ENCODE measurements around the gene EFS.

DNA sequence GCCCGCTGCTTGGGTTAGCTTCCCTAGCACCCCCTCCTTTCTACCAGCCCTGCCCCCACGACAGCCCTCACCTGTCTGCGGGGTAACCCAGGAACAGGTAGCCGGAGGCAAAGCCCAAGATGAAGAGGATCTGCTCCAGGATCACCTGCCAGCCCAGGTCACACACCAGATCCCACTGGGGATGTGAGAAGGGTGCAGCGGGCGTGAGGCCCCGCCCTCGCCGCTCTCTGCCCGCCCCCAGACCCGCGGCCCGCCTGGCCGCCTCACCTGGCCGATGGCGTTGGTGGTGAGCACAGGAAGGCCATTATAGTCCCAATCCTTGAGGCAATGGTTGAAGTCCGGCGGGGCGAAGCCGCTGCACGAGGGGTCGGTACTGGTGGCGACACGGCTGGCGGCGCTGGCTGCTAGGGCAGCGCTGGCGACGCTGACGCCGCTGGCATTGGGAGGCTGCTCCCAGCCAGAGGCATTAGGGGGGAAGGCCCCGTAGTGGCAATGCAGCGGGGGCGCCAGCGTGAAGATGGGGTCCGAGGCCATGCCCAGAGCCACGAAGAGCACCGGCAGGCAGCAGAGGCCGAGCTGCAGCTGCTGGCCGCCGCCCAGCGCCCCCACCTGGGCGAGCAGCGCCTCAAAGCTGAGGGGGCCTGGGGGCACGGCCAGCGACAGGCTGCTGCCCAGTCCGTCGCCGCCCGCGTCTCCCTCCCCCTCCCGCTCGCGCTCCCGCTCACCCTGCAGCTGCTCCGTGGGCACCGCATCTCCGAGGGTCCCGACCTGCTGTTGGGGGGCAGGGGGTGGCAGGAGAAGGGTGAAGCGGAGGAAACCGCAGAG lies 13.1 kb downstream of the EFS start:
- TF ChIP-seq POLR2A (IDR thresholded peaks at IDR 0.05; ENCODE audit: low read depth, low read length): no peak
- no peak for TF ChIP-seq POLR2AphosphoS5 (IDR thresholded peaks at IDR 0.05; ENCODE audit: low read depth, low read length)
